Measurements from ENCODE around the gene MAN1A1.

- TF ChIP-seq POLR2AphosphoS5 (IDR thresholded peaks at IDR 0.05) (no peak), POLR2A (IDR thresholded peaks at IDR 0.05) (no peak)
Measured at GRCh38 chr6:119195204-119195603, 154.4 kb downstream of the MAN1A1 start.

Measured in spleen (tissue), 3 donors.